ENCODE data around the gene ZDHHC22.

DNA sequence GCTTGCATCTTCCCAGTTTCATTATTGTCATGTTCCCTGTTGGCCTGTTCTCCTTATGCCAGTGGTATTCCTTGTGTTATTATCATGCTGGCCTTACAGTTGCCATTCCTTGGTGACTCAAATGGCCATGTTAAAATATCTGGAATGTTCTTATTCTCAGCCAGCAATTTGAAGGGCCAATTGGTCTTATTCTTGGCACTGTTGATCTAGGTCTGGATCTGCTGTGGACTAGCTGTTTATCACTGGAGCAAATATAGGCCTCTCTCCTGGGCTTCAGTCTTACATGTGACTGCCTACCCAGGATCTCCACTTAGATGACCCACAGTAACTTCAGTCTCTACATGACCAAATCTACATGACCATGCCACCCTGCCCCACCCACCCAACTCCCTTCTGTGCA is 38.1 kb downstream of the ZDHHC22 start:
- TF ChIP-seq, protein P1, sequence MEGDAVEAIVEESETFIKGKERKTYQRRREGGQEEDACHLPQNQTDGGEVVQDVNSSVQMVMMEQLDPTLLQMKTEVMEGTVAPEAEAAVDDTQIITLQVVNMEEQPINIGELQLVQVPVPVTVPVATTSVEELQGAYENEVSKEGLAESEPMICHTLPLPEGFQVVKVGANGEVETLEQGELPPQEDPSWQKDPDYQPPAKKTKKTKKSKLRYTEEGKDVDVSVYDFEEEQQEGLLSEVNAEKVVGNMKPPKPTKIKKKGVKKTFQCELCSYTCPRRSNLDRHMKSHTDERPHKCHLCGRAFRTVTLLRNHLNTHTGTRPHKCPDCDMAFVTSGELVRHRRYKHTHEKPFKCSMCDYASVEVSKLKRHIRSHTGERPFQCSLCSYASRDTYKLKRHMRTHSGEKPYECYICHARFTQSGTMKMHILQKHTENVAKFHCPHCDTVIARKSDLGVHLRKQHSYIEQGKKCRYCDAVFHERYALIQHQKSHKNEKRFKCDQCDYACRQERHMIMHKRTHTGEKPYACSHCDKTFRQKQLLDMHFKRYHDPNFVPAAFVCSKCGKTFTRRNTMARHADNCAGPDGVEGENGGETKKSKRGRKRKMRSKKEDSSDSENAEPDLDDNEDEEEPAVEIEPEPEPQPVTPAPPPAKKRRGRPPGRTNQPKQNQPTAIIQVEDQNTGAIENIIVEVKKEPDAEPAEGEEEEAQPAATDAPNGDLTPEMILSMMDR (IDR thresholded peaks at IDR 0.05), result no peak
- peak; percentile 83 for TF ChIP-seq POLR2AphosphoS5 (IDR thresholded peaks at IDR 0.05)
- TF ChIP-seq POLR2A (IDR thresholded peaks at IDR 0.05), result no peak
- no peak for TF ChIP-seq EP300 (IDR thresholded peaks at IDR 0.05)
